IMR-90 (cell line): ENCODE results near the gene ADAM12. TPM values are rescaled to one million over a fixed set of nuclear protein-coding genes. Genes with fewer than 3 reads are reported as not detected.

Experiments
- ATAC-seq: fragments of 200-7000 bp; cut with Tn5 transposase; 2 replicates; pipeline ENCODE4 v1.9.1; 2020; ENCODE audit warnings: low read depth, mild to moderate bottlenecking, moderate library complexity
- BruUV-seq: library from RNA; stranded (reverse); fragments of 400-500 nt; replicated peaks from 2 replicates; lab custom pipeline; 2021; lab: Mats Ljungman, UMichigan
- CTCF ChIA-PET: fragments of 300-600 bp; formaldehyde crosslinking; extraction: SDS; loops from one replicate; lab custom pipeline; 2021; ENCODE audit warnings: antibody characterized with exemption; lab: Yijun Ruan, JAX
- POLR2A ChIA-PET: fragments of 300-600 bp; sonication (Branson Sonifier 250); formaldehyde crosslinking; loops from one replicate; lab custom pipeline; 2022; ENCODE audit warnings: antibody characterized with exemption; ENCODE audit not compliant: unreplicated experiment; lab: Charles Lee
- DNase-seq: peaks from one replicate; pipeline ENCODE4 v3.0.0; 2013
- H2AFZ ChIP-seq: replicated peaks from 2 replicates; pipeline ENCODE3; 2013; ENCODE audit warnings: low read length, mild to moderate bottlenecking; ENCODE audit not compliant: poor library complexity
- H2AK5ac ChIP-seq: 2 replicates; pipeline ENCODE4 v1.6.1; 2013; ENCODE audit warnings: low read depth, low read length, inconsistent platforms
- H2AK9ac ChIP-seq: replicated peaks from 2 replicates; pipeline ENCODE3; 2013; ENCODE audit warnings: mild to moderate bottlenecking, low read depth, low read length, moderate library complexity; ENCODE audit not compliant: poor library complexity
- H2BK120ac ChIP-seq: 2 replicates; pipeline ENCODE4 v1.6.1; 2013; ENCODE audit warnings: low read depth, low read length, inconsistent platforms
- H2BK15ac ChIP-seq: 3 replicates; pipeline ENCODE4 v1.6.1; 2013; ENCODE audit warnings: low read depth, low read length, inconsistent platforms
- H2BK20ac ChIP-seq: 2 replicates; pipeline ENCODE4 v1.6.1; 2013; ENCODE audit warnings: low read depth, mild to moderate bottlenecking, inconsistent platforms, low read length, moderate library complexity
- H2BK5ac ChIP-seq: 2 replicates; pipeline ENCODE4 v1.6.1; 2013; ENCODE audit warnings: mild to moderate bottlenecking, low read depth, low read length, inconsistent platforms; ENCODE audit not compliant: poor library complexity, severe bottlenecking
- H3K14ac ChIP-seq: replicated peaks from 2 replicates; pipeline ENCODE4 v1.6.1; 2013; ENCODE audit warnings: low read depth, low read length, inconsistent platforms
- H3K18ac ChIP-seq: 2 replicates; pipeline ENCODE4 v1.6.1; 2013; ENCODE audit warnings: low read depth, low read length, control low read depth
- H3K23ac ChIP-seq: 2 replicates; pipeline ENCODE4 v1.6.1; 2013; ENCODE audit warnings: low read depth, low read length, inconsistent platforms
- H3K27ac ChIP-seq: 2 replicates; pipeline ENCODE4 v1.5.1; 2013; ENCODE audit warnings: mild to moderate bottlenecking, control low read depth, low read length; ENCODE audit not compliant: insufficient read depth
- H3K27me3 ChIP-seq: 2 replicates; pipeline ENCODE4 v1.6.1; 2013; ENCODE audit warnings: low read length; ENCODE audit not compliant: control insufficient read depth, insufficient read depth
- H3K36me3 ChIP-seq: 2 replicates; pipeline ENCODE4 v1.6.1; 2013; ENCODE audit warnings: low read length, mixed read lengths; ENCODE audit not compliant: control insufficient read depth, insufficient read depth
- H3K4ac ChIP-seq: 2 replicates; pipeline ENCODE4 v1.6.1; 2013; ENCODE audit warnings: low read depth, low read length, inconsistent platforms
- H3K4me1 ChIP-seq: 2 replicates; pipeline ENCODE4 v1.6.1; 2013; ENCODE audit warnings: low read length, mixed read lengths; ENCODE audit not compliant: control insufficient read depth, insufficient read depth
- H3K4me2 ChIP-seq: 2 replicates; pipeline ENCODE4 v1.6.1; 2013; ENCODE audit warnings: low read depth, mild to moderate bottlenecking, control low read depth, low read length, moderate library complexity
- H3K4me3 ChIP-seq: 2 replicates; pipeline ENCODE4 v1.5.1; 2013; ENCODE audit warnings: low read depth, mild to moderate bottlenecking, control low read depth, low read length, moderate library complexity; ENCODE audit not compliant: insufficient read depth
- H3K56ac ChIP-seq: 2 replicates; pipeline ENCODE4 v1.6.1; 2013; ENCODE audit warnings: low read length, inconsistent platforms; ENCODE audit not compliant: insufficient read depth; ENCODE audit errors: extremely low read depth
- H3K79me1 ChIP-seq, 2 experiments: 2 replicates each; pipeline ENCODE4 v1.6.1; 2013; ENCODE audit warnings: low read length in 2 of 2, inconsistent platforms in 1 of 2, low read depth in 1 of 2
- H3K9ac ChIP-seq: 2 replicates; pipeline ENCODE4 v1.6.1; 2013; ENCODE audit warnings: low read depth, low read length, control low read depth
- H3K9me1 ChIP-seq: 2 replicates; pipeline ENCODE4 v1.6.1; 2013; ENCODE audit warnings: low read length, inconsistent platforms; ENCODE audit not compliant: insufficient read depth
- H3K9me3 ChIP-seq: 2 replicates; pipeline ENCODE4 v1.6.1; 2013; ENCODE audit warnings: low read length; ENCODE audit not compliant: control insufficient read depth, insufficient read depth
- H4K20me1 ChIP-seq: 2 replicates; pipeline ENCODE4 v1.6.1; 2013; ENCODE audit warnings: low read length, inconsistent platforms; ENCODE audit not compliant: insufficient read depth
- H4K5ac ChIP-seq: 2 replicates; pipeline ENCODE4 v1.6.1; 2013; ENCODE audit warnings: mild to moderate bottlenecking, low read depth, low read length, control low read depth
- H4K8ac ChIP-seq, 2 experiments: 2 replicates each; pipeline ENCODE4 v1.6.1; 2013; ENCODE audit warnings: low read depth in 2 of 2, low read length in 2 of 2, control low read depth in 1 of 2, inconsistent platforms in 1 of 2
- H4K91ac ChIP-seq: 2 replicates; pipeline ENCODE4 v1.6.1; 2013; ENCODE audit warnings: low read depth, low read length, inconsistent platforms; ENCODE audit not compliant: insufficient read depth
- BHLHE40 ChIP-seq: fragments of 150-350 bp; IDR thresholded peaks from 2 replicates; pipeline ENCODE4 v1.6.1; 2016; ENCODE audit warnings: mild to moderate bottlenecking, low read depth, low read length
- CEBPB ChIP-seq: IDR thresholded peaks from 2 replicates; pipeline ENCODE4 v1.6.1; 2012; ENCODE audit warnings: low read depth, low read length, improper control_type of control experiment
- ELK1 ChIP-seq: fragments of 150-350 bp; IDR thresholded peaks from 2 replicates; pipeline ENCODE4 v1.6.1; 2016; ENCODE audit warnings: low read depth, mild to moderate bottlenecking, low read length, moderate library complexity, borderline replicate concordance
- FOS ChIP-seq: fragments of 150-350 bp; IDR thresholded peaks from 2 replicates; pipeline ENCODE4 v1.6.1; 2016; ENCODE audit warnings: low read depth, low read length
- MXI1 ChIP-seq: IDR thresholded peaks from 2 replicates; pipeline ENCODE4 v1.6.1; 2012; ENCODE audit warnings: low read depth, mild to moderate bottlenecking, low read length, moderate library complexity, borderline replicate concordance
- NFE2L2 ChIP-seq: fragments of 150-350 bp; IDR thresholded peaks from 2 replicates; pipeline ENCODE4 v1.6.1; 2016; ENCODE audit warnings: low read depth, mild to moderate bottlenecking, low read length
- RCOR1 ChIP-seq: IDR thresholded peaks from 2 replicates; pipeline ENCODE4 v1.6.1; 2012; ENCODE audit warnings: mild to moderate bottlenecking, low read length, improper control_type of control experiment; ENCODE audit not compliant: insufficient replicate concordance
- SMC3 ChIP-seq: fragments of 150-350 bp; IDR thresholded peaks from 2 replicates; pipeline ENCODE4 v1.6.1; 2016; ENCODE audit warnings: low read depth, mild to moderate bottlenecking, antibody characterized with exemption, low read length, moderate library complexity
- WGBS, 2 experiments: methylation state at CpG; one replicate each; pipeline versions ENCODE4 v1.1.5 to v1.1.7; 2013; ENCODE audit warnings: missing lambda C conversion rate in 2 of 2; ENCODE audit not compliant: insufficient read length in 1 of 2; ENCODE audit errors: extremely low coverage in 2 of 2; 5-methylcytosine and 5-hydroxymethylcytosine counted together
- dilution Hi-C: fragments of 300-500 bp; cut with HindIII; formaldehyde crosslinking; loops from one replicate; pipeline ENCODE4 v1.14.3; 2018; ENCODE audit warnings: low sequenced_read_pairs; ENCODE audit not compliant: unreplicated experiment
- in situ Hi-C: fragments of 300-500 bp; cut with MboI; formaldehyde crosslinking; loops from 3 replicates; pipeline ENCODE4 v1.14.3; 2019; ENCODE audit warnings: low sequenced_read_pairs, inconsistent platforms, mixed read lengths
- intact Hi-C: fragments of 100-400 bp; cut with micrococcal nuclease; formaldehyde crosslinking; loops from 2 replicates; pipeline ENCODE4 v1.10.0; 2022
- polyA plus RNA-seq, 3 experiments: library from polyadenylated mRNA; depleted of rRNA; stranded (reverse); fragments of >200 nt; gene quantifications; 2 replicates each; pipeline ENCODE4 v1.2.3, GENCODE V29; 2012; ENCODE audit warnings: low replicate concordance in 1 of 3
- total RNA-seq: library from RNA; depleted of rRNA; stranded (reverse); fragments of >200 nt; gene quantifications from 2 replicates; pipeline ENCODE4 v1.2.3, GENCODE V29; 2012
- TF ChIP-seq, protein P1 (sequence below): conservative IDR thresholded peaks from 2 replicates; pipeline ENCODE4 v1.5.1; 2012; ENCODE audit warnings: mild to moderate bottlenecking, low read depth, low read length, improper control_type of control experiment

The ADAM12 gene
- total and polyA plus RNA-seq, 2 of the 4 experiments (the other 2 are of a cell fraction), result 9.6 to 10.2 TPM

DNA sequence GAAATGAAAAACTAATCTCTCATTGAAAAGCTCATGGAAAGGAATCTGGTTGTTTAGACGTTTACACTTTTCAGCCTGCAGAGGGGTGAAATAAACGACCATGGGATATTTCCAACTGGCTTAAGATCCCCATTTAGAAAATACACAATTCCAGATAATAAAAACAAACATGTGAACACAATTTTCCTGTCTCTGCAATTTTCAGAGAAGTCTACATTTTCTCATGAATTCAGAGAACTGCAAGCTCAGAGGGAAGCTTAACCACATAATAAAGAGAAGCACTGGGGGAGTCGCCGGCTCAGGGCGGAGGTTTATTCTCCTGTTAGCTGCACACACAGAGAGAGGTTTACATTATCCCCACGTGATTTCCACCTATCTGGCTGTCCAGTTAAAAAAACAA is 276.8 kb downstream of the ADAM12 start:
- Histone ChIP-seq H4K5ac (no peak overlapping the region), H3K18ac (no peak overlapping the region), H3K56ac (no peak overlapping the region), H2BK20ac (no peak overlapping the region), H3K9ac (no peak overlapping the region), H2AK5ac (no peak overlapping the region), H4K8ac (no peak overlapping the region), H3K4me1 (no peaks in the 10 kb centered on the region), H3K9me1 (0 out of 2 replicates have a peak, but pooled peaks cover 5% of the 10 kb centered on the region), H3K4me2 (no peak overlapping the region), H2AK9ac (no peak overlapping the region), H3K79me1 (no peaks in the 10 kb centered on the region), H2BK5ac (no peak overlapping the region), H3K4me3 (no peak overlapping the region), H3K27me3 (no peaks in the 10 kb centered on the region; the same call in 1 of the 2 replicates), H3K23ac (no peak overlapping the region), H4K91ac (no peak overlapping the region), H3K4ac (no peak overlapping the region), H4K20me1 (no peaks in the 10 kb centered on the region), H2BK15ac (no peak overlapping the region), H3K27ac (no peak overlapping the region), H3K36me3 (no peaks in the 10 kb centered on the region), H3K14ac (no peak overlapping the region), H3K9me3 (no peaks in the 10 kb centered on the region), H2AFZ (no peak overlapping the region), H2BK120ac (no peak overlapping the region)
- ATAC-seq (no peak), DNase-seq (no peak)
- intact Hi-C loops, result no loop called here
- ChIA-PET CTCF (no interaction called here), POLR2A (interaction anchor here (0.7 kb wide), 1 partner anchor 113 kb away, joined by 10 read pairs; no protein-coding TSS in a partner anchor)
- dilution Hi-C loops, result no loop called here
- BruUV-seq, result no TSS peak
- in situ Hi-C loops, result no loop called here
- no CpG with 5 or more reads among the region's 6 CpGs for WGBS, 2 experiments
- TF ChIP-seq SMC3 (no peak), FOS (no peak), NFE2L2 (no peak), RCOR1 (no peak), ELK1 (no peak), BHLHE40 (no peak), MXI1 (no peak), CEBPB (no peak)
- TF ChIP-seq, protein P1, sequence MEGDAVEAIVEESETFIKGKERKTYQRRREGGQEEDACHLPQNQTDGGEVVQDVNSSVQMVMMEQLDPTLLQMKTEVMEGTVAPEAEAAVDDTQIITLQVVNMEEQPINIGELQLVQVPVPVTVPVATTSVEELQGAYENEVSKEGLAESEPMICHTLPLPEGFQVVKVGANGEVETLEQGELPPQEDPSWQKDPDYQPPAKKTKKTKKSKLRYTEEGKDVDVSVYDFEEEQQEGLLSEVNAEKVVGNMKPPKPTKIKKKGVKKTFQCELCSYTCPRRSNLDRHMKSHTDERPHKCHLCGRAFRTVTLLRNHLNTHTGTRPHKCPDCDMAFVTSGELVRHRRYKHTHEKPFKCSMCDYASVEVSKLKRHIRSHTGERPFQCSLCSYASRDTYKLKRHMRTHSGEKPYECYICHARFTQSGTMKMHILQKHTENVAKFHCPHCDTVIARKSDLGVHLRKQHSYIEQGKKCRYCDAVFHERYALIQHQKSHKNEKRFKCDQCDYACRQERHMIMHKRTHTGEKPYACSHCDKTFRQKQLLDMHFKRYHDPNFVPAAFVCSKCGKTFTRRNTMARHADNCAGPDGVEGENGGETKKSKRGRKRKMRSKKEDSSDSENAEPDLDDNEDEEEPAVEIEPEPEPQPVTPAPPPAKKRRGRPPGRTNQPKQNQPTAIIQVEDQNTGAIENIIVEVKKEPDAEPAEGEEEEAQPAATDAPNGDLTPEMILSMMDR, result no peak
